GM23338 (cell line): ENCODE data around the gene CSH2. TPM values are rescaled to one million over a fixed set of nuclear protein-coding genes. Genes with fewer than 3 reads are reported as not detected.

Experiments
- ATAC-seq: fragments of 200-7000 bp; cut with Tn5 transposase; 3 replicates; pipeline ENCODE4 v1.9.1; 2020
- DNase-seq: peaks from one replicate; pipeline ENCODE4 v3.0.0-alpha.2; 2015; ENCODE audit warnings: low spot score
- H2AFZ ChIP-seq: fragments of 200-600 bp; sonication (generic); 2 replicates; pipeline ENCODE4 v1.8.0; 2016; ENCODE audit warnings: antibody characterized with exemption, mild to moderate bottlenecking, moderate library complexity
- H3F3A ChIP-seq: fragments of 200-600 bp; sonication (generic); replicated peaks from 2 replicates; pipeline ENCODE4 v1.8.0; 2017; ENCODE audit warnings: antibody characterized with exemption, mixed run types, low read depth
- H3K27ac ChIP-seq: fragments of 200-600 bp; sonication (generic); 2 replicates; pipeline ENCODE4 v1.6.1; 2016; ENCODE audit warnings: low read depth
- H3K27me3 ChIP-seq: fragments of 200-600 bp; sonication (generic); 2 replicates; pipeline ENCODE4 v1.8.0; 2016; ENCODE audit warnings: mild to moderate bottlenecking, mixed run types, moderate library complexity; ENCODE audit not compliant: insufficient read depth
- H3K36me3 ChIP-seq: fragments of 200-600 bp; sonication (generic); 2 replicates; pipeline ENCODE4 v1.8.0; 2016; ENCODE audit warnings: mild to moderate bottlenecking; ENCODE audit not compliant: insufficient read depth
- H3K4me1 ChIP-seq: fragments of 200-600 bp; sonication (generic); 2 replicates; pipeline ENCODE4 v1.8.0; 2016; ENCODE audit warnings: mild to moderate bottlenecking, moderate library complexity; ENCODE audit not compliant: insufficient read depth
- H3K4me2 ChIP-seq: fragments of 200-600 bp; sonication (generic); 2 replicates; pipeline ENCODE4 v1.7.1; 2017; ENCODE audit warnings: mixed run types
- H3K4me3 ChIP-seq: fragments of 200-600 bp; sonication (generic); 2 replicates; pipeline ENCODE4 v1.6.1; 2016; ENCODE audit warnings: mixed run types
- H3K79me2 ChIP-seq: fragments of 200-600 bp; sonication (generic); replicated peaks from 2 replicates; pipeline ENCODE4 v1.8.0; 2017; ENCODE audit warnings: mild to moderate bottlenecking; ENCODE audit not compliant: insufficient read depth
- H3K9me2 ChIP-seq: fragments of 200-600 bp; sonication (generic); 2 replicates; pipeline ENCODE4 v1.8.0; 2017; ENCODE audit not compliant: insufficient read depth
- H4K20me1 ChIP-seq: fragments of 200-600 bp; sonication (generic); replicated peaks from 2 replicates; pipeline ENCODE4 v1.8.0; 2017; ENCODE audit warnings: mild to moderate bottlenecking; ENCODE audit not compliant: insufficient read depth
- H3K27ac Mint-ChIP-seq: 2 replicates; pipeline ENCODE4 v1.8.0; 2020; ENCODE audit warnings: inconsistent platforms, mild to moderate bottlenecking, moderate library complexity, mixed read lengths
- H3K27me3 Mint-ChIP-seq: 3 replicates; pipeline ENCODE4 v1.8.0; 2022; ENCODE audit warnings: low read depth, mild to moderate bottlenecking, moderate library complexity, mixed read lengths, inconsistent platforms; ENCODE audit not compliant: insufficient read depth, poor library complexity
- H3K36me3 Mint-ChIP-seq: 3 replicates; pipeline ENCODE4 v1.8.0; 2021; ENCODE audit warnings: low read depth, mild to moderate bottlenecking, inconsistent platforms, moderate library complexity, mixed read lengths
- H3K4me1 Mint-ChIP-seq: 3 replicates; pipeline ENCODE4 v1.8.0; 2020; ENCODE audit warnings: mild to moderate bottlenecking, inconsistent platforms, mixed read lengths
- H3K4me3 Mint-ChIP-seq: 3 replicates; pipeline ENCODE4 v1.8.0; 2021; ENCODE audit warnings: moderate library complexity, mild to moderate bottlenecking, inconsistent platforms, mixed read lengths
- H3K9me3 Mint-ChIP-seq: 3 replicates; pipeline ENCODE4 v1.8.0; 2020; ENCODE audit warnings: moderate library complexity, mild to moderate bottlenecking, inconsistent platforms, mixed read lengths
- CREB1 ChIP-seq: fragments of 250-450 bp; sonication (Bioruptor Pico); IDR thresholded peaks from 2 replicates; pipeline ENCODE4 v1.5.0; 2020; ENCODE audit warnings: low read depth, mild to moderate bottlenecking, moderate library complexity
- ETS1 ChIP-seq: IDR thresholded peaks from 2 replicates; pipeline ENCODE4 v1.6.1; 2016; ENCODE audit warnings: antibody characterized with exemption
- EZH2 ChIP-seq: fragments of 200-600 bp; sonication (generic); IDR thresholded peaks from one replicate; pipeline ENCODE4 v1.8.0; 2017; ENCODE audit warnings: antibody characterized with exemption, mild to moderate bottlenecking, low read depth; ENCODE audit not compliant: unreplicated experiment
- JUNB ChIP-seq: IDR thresholded peaks from one replicate; pipeline ENCODE4 v1.6.1; 2016; ENCODE audit warnings: antibody characterized with exemption; ENCODE audit not compliant: unreplicated experiment
- NANOG ChIP-seq: IDR thresholded peaks from 2 replicates; pipeline ENCODE4 v1.6.1; 2016; ENCODE audit warnings: antibody characterized with exemption, borderline replicate concordance
- POLR2AphosphoS5 ChIP-seq: IDR thresholded peaks from 2 replicates; pipeline ENCODE4 v1.6.1; 2016; ENCODE audit warnings: antibody characterized with exemption, low read depth
- ZNF462 ChIP-seq: fragments of 250-450 bp; sonication (Bioruptor Pico); IDR thresholded peaks from 2 replicates; pipeline ENCODE4 v1.5.0; 2020; ENCODE audit warnings: mild to moderate bottlenecking, moderate library complexity
- polyA plus RNA-seq: library from polyadenylated mRNA; unstranded; fragments of >200 nt; fragmentation: Nextera tagmentation; extraction: Ambion mirVana; gene quantifications from 2 replicates; pipeline ENCODE4 v1.2.1, GENCODE V29; 2016
- total RNA-seq: library from RNA; depleted of rRNA; stranded (reverse); fragments of >200 nt; shearing (Covaris generic); gene quantifications from 2 replicates; pipeline ENCODE4 v1.2.3, GENCODE V29; 2014

Gene CSH2
- total and polyA plus RNA-seq, 2 experiments from 2014 or later = 0.37 TPM; not detected in 1

- DNase-seq = peak; percentile 62
- ATAC-seq = peak; percentile 7
- Histone ChIP-seq H3F3A (0 out of 2 replicates have a peak, but pooled peaks cover 8% of the 10 kb centered on the region), H3K4me3 (peak overlapping the region; percentile 94), H3K27me3 (peaks cover 25% of the 10 kb centered on the region), H3K4me2 (peak overlapping the region; percentile 97), H3K36me3 (no peaks in the 10 kb centered on the region), H4K20me1 (peaks cover 7% of the 10 kb centered on the region; the same call in 1 of the 2 replicates), H3K9me2 (no peaks in the 10 kb centered on the region), H2AFZ (peak overlapping the region; percentile 80; the same call in 1 of the 2 replicates), H3K27ac (0 out of 2 replicates have a peak overlapping the region, but pooled peaks have one; percentile 66), H3K4me1 (peaks cover 28% of the 10 kb centered on the region), H3K79me2 (peaks cover 39% of the 10 kb centered on the region)
- Mint-ChIP-seq H3K4me3 (peak overlapping the region; percentile 97), H3K27ac (peak overlapping the region; percentile 93), H3K4me1 (peaks cover 37% of the 10 kb centered on the region), H3K27me3 (peaks cover 13% of the 10 kb centered on the region), H3K9me3 (no peaks in the 10 kb centered on the region), H3K36me3 (peaks cover under 1% of the 10 kb centered on the region; the same call in 2 of the 3 replicates)
- TF ChIP-seq JUNB (no peak), EZH2 (no peak), ETS1 (no peak), CREB1 (CRISPR knock-in tag) (no peak), POLR2AphosphoS5 (no peak), NANOG (no peak), ZNF462 (CRISPR knock-in tag) (no peak)
These were observed 31.3 kb downstream of the CSH2 start for GRCh38 chr17:63842173-63842539.
